ENCODE results near the gene PSMB9.

PSMB9 gene

DNA sequence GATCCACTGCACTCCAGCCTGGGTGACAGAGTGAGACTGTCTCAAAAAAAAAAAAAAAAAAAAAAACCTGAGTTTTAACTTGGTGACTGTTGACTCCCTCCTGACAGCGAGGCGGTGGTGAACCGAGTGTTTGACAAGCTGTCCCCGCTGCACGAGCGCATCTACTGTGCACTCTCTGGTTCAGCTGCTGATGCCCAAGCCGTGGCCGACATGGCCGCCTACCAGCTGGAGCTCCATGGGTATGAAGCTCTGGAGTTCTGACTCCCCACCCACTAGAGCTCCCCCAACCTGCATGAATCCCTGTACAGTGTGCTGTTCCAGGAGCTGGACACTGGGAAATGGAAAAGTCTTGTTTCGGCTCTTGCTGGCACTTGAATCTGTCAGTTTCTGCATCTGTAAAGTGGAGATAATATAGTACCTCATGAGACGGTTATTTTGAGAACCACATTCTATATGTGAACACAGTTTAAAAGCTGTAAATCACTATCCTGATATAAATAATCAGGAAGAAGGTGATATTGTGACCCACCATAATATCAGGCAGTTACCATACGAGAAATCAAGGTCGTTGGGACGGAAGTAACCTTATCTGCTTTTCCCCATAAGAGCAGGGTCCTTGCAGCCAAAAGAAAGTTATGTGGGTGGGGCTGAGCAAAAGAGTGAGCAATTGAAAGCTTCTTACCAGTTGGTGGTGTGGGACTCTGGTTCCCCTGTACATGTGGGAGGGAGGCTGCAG is 3.3 kb downstream of the PSMB9 start:
- TF ChIP-seq, protein P1, sequence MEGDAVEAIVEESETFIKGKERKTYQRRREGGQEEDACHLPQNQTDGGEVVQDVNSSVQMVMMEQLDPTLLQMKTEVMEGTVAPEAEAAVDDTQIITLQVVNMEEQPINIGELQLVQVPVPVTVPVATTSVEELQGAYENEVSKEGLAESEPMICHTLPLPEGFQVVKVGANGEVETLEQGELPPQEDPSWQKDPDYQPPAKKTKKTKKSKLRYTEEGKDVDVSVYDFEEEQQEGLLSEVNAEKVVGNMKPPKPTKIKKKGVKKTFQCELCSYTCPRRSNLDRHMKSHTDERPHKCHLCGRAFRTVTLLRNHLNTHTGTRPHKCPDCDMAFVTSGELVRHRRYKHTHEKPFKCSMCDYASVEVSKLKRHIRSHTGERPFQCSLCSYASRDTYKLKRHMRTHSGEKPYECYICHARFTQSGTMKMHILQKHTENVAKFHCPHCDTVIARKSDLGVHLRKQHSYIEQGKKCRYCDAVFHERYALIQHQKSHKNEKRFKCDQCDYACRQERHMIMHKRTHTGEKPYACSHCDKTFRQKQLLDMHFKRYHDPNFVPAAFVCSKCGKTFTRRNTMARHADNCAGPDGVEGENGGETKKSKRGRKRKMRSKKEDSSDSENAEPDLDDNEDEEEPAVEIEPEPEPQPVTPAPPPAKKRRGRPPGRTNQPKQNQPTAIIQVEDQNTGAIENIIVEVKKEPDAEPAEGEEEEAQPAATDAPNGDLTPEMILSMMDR (IDR thresholded peaks at IDR 0.05; ENCODE audit: low read depth, low read length) = no peak
- no peak for DNase-seq (ENCODE audit: low read depth in 2 of 2)
- no peak overlapping the region for H3K4me3 ChIP-seq (replicated peaks in 1 of 2; ENCODE audit: low read depth in 2 of 2, low read length in 2 of 2)

DNA sequence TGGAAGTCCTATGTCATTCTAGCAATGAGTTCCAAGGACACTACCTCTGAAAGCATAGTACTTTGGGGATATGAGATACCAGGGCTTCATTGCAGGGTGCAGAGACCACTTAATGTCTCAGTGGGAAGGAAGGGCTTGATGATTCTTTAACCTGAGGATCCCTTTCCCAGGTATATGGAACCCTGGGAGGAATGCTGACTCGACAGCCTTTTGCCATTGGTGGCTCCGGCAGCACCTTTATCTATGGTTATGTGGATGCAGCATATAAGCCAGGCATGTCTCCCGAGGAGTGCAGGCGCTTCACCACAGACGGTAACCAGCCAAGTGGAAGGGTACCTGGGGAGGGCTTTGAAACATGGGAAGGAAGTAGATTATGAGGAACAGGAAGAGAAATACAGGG is 4.2 kb downstream of the PSMB9 start:
- no peak for DNase-seq (ENCODE audit: low read depth in 2 of 2)
- TF ChIP-seq, protein P1 (IDR thresholded peaks at IDR 0.05; ENCODE audit: low read depth, low read length) = no peak
- no peak overlapping the region for H3K4me3 ChIP-seq (replicated peaks in 1 of 2; ENCODE audit: low read depth in 2 of 2, low read length in 2 of 2)

DNA sequence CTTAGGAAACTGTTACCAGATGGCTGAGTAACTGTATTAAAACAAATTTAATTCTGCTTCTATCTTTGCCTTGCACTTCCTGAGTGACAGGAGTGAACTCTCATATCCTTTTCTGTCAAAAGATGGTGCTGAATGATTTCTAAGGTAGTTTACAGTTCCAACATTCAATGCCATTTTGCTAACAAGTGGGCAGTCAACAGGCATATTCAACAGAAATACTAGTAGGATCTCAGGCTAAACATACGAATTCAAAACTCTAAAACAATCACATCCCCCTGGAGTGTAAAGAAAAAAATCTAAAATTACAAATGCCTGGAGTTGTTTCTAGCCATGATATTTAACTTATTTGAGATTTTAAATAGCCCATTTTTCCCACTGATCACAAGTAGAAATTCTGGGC is 6.7 kb downstream of the PSMB9 start:
- DNase-seq (ENCODE audit: low read depth in 2 of 2) = no peak
- no peak overlapping the region for H3K4me3 ChIP-seq (replicated peaks in 1 of 2; ENCODE audit: low read depth in 2 of 2, low read length in 2 of 2)
- TF ChIP-seq, protein P1 (IDR thresholded peaks at IDR 0.05; ENCODE audit: low read depth, low read length) = no peak

DNA sequence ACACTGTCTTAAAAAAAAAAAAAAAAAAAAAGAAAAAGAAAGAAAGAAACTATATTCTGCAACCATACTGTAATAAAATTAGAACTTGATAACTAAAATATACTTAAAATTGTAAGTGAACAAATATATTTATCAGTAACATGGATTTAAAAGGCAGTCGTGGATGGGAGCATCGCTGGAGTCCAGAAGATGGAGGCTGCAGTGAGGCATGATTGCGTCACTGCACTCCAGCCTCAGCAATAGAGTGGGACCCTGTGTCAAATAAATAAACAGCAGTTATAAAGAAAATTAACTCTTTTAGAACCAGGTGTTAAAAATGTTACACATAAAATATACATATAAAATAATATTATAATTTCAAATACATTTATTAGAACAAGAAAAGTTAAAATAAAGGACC is 8.7 kb downstream of the PSMB9 start:
- TF ChIP-seq, protein P1 (IDR thresholded peaks at IDR 0.05; ENCODE audit: low read depth, low read length) = no peak
- H3K4me3 ChIP-seq (replicated peaks in 1 of 2; ENCODE audit: low read depth in 2 of 2, low read length in 2 of 2) = no peak overlapping the region

DNA sequence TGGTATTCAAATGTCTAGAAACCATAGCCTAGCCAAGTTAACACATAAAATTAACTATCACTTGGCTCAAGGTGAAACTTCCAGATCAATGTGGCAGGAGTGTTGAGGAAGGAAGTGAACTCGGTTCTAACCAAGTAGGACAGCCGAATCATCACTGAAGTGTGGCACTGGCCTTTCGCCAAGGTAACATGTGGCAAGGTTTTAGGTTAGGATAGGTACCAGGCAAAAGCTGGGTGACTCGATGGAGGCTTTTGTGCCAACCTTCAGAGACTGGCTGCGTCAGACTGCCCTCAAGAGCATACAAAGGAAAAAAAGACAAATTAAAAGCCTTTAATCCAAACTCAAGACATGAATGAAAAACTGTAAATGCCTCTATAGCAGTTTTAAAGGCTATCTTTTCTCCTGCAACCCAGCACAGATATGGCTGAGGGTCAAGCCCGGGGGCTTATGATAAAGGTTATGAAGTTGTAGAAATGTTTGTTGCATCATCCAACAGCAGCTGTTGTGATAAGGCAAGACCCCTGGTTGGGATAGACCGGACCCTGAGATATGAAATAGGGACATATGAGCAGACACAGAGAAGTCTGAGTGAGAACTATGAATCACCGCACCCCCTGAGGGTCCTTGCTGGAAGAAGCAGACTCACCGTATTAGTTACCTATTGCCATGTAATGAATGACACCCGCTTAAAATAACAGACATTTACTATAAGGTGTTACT is 11.9 kb downstream of the PSMB9 start:
- no peak for DNase-seq (ENCODE audit: low read depth in 2 of 2)
- H3K4me3 ChIP-seq (replicated peaks in 1 of 2; ENCODE audit: low read depth in 2 of 2, low read length in 2 of 2) = no peak overlapping the region
- TF ChIP-seq, protein P1 (IDR thresholded peaks at IDR 0.05; ENCODE audit: low read depth, low read length) = no peak

More for the DNA sequence above, 8.7 kb downstream of the PSMB9 start:
- DNase-seq (ENCODE audit: low read depth in 2 of 2) = no peak

DNA sequence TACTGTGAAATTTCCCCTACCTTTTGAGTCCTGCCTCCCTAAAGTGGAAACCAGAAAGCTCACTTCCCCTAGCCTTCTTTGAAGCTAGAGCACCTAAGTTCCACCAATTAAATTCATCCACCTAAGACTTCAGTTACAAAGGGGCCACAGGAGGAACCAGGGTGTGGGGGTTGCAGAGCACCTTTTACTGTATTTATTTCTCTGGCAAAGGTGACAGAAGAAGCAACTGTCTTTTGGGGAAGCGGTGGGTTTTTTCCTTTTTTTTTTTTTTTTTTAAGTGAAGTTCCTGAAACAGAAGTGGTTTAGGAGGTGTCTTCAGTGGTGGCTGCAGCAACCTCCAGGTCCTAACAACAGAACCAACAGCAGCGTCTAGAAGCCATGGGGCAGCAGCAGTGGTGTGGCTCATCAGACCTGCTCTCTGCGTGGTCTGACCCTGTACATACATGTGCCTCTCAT is 13.1 kb downstream of the PSMB9 start:
- DNase-seq (ENCODE audit: low read depth in 2 of 2) = no peak
- TF ChIP-seq, protein P1 (IDR thresholded peaks at IDR 0.05; ENCODE audit: low read depth, low read length) = no peak
- H3K4me3 ChIP-seq (replicated peaks in 1 of 2; ENCODE audit: low read depth in 2 of 2, low read length in 2 of 2) = no peak overlapping the region
